ENCODE data around the gene OR2M3. TPM values are rescaled to one million over a fixed set of nuclear protein-coding genes. Genes with fewer than 3 reads are reported as not detected.

OR2M3 gene
- total and polyA plus RNA-seq, 2 of the 8 experiments (the other 6 are each of a cell fraction or from before 2014, with no cell fraction given) = not detected

- H3K9me3 ChIP-seq (ENCODE audit: insufficient read depth in 2 of 2, low read depth in 1 of 2, low read length in 1 of 2) = peaks cover 45 to 49% of the 10 kb centered on the region in 2 experiments
- no peak overlapping the region for H2AFZ ChIP-seq (ENCODE audit: low read length)
- no peak overlapping the region for H3K9ac ChIP-seq (replicated peaks in 1 of 4; ENCODE audit: extremely low read depth in 1 of 4, low read depth in 3 of 4, low read length in 3 of 4)
- H3K4ac ChIP-seq (replicated peaks; ENCODE audit: insufficient read length, low read depth, low read length) = no peak overlapping the region
- H2BK12ac ChIP-seq (ENCODE audit: low read depth, low read length) = no peak overlapping the region
- no peak overlapping the region for H3K27ac ChIP-seq (ENCODE audit: low read depth, low read length)
- H3K79me1 ChIP-seq (ENCODE audit: low read depth, low read length) = no peaks in the 10 kb centered on the region
- no peaks in the 10 kb centered on the region for H3K4me1 ChIP-seq (replicated peaks in 1 of 4; ENCODE audit: control insufficient read depth in 3 of 4, insufficient read depth in 4 of 4, low read length in 3 of 4)
- no peak overlapping the region for H2BK120ac ChIP-seq (replicated peaks; ENCODE audit: low read depth, low read length)
- no peak overlapping the region for H3K4me3 ChIP-seq (ENCODE audit: extremely low read depth in 1 of 4, insufficient read depth in 2 of 4, low read depth in 3 of 4, low read length in 4 of 4)
- ChIA-PET CTCF (ENCODE audit: partially characterized antibody) (no interaction called here), POLR2A (ENCODE audit: partially characterized antibody) (no interaction called here)
- no peak overlapping the region for H2AK5ac ChIP-seq (ENCODE audit: low read depth, low read length)
- H2BK5ac ChIP-seq (ENCODE audit: low read depth, low read length) = no peak overlapping the region
- no peak overlapping the region for H3K18ac ChIP-seq (ENCODE audit: extremely low read depth, low read length)
- no peak overlapping the region for H3K14ac ChIP-seq (ENCODE audit: insufficient read length)
- no peak overlapping the region for H4K8ac ChIP-seq (ENCODE audit: extremely low read depth, insufficient read depth, low read length)
- no peak overlapping the region for H2BK15ac ChIP-seq (ENCODE audit: low read length)
- H3K23ac ChIP-seq (ENCODE audit: insufficient read length) = no peak overlapping the region
- no peak for FAIRE-seq
- H4K20me1 ChIP-seq (replicated peaks in 1 of 2; ENCODE audit: control insufficient read depth in 1 of 2, insufficient read depth in 2 of 2, low read length in 2 of 2) = no peaks in the 10 kb centered on the region
- no peak overlapping the region for H4K5ac ChIP-seq (ENCODE audit: insufficient read length, low read depth, low read length)
- H3K56ac ChIP-seq (replicated peaks; ENCODE audit: insufficient read length, low read depth, low read length) = no peak overlapping the region
- no peak overlapping the region for H2BK20ac ChIP-seq (ENCODE audit: low read length)
- H3K27me3 ChIP-seq (replicated peaks in 1 of 4; ENCODE audit: control insufficient read depth in 3 of 4, extremely low read depth in 1 of 4, insufficient read depth in 3 of 4, low read length in 3 of 4) = no peaks in the 10 kb centered on the region
- H4K91ac ChIP-seq (replicated peaks; ENCODE audit: insufficient read length, low read length) = no peak overlapping the region
- no peak for DNase-seq (ENCODE audit: low read depth in 1 of 2, low spot score in 2 of 2)
- H3K36me3 ChIP-seq (ENCODE audit: control insufficient read depth in 2 of 4, insufficient read depth in 4 of 4, low read length in 3 of 4) = no peaks in the 10 kb centered on the region
- H3K4me2 ChIP-seq (ENCODE audit: insufficient read depth in 1 of 2, low read depth in 2 of 2, low read length in 2 of 2) = no peak overlapping the region
- 88% methylated on average over 1 of the region's 1 CpG; no CpG with 5 or more reads in 1 of the 2 experiments for WGBS, 2 experiments (ENCODE audit: extremely low coverage in 1 of 2, insufficient coverage in 1 of 2, insufficient read length in 1 of 2, insufficient replicate concordance in 2 of 2, low coverage in 1 of 2, low lambda C conversion rate in 2 of 2, missing lambda C conversion rate in 1 of 2)
- H3K23me2 ChIP-seq (ENCODE audit: low read depth, low read length) = no peaks in the 10 kb centered on the region
- no peak for TF ChIP-seq PHF8 (conservative IDR thresholded peaks at IDR 0.05; ENCODE audit: low read depth, low read length)
- peak; percentile 28; the same call in 1 of the 2 replicates for TF ChIP-seq MAFK (IDR thresholded peaks at IDR 0.05; ENCODE audit: low read depth, low read length)
- no peaks in the 10 kb centered on the region for H3K79me2 ChIP-seq (ENCODE audit: control insufficient read depth in 1 of 2, insufficient read depth in 2 of 2, low read length in 2 of 2)
Measured at GRCh38 chr1:248215880-248216279, 18.8 kb downstream of the OR2M3 start.
